Caco-2 (cell line): ENCODE results near the gene ZBTB47. TPM values are rescaled to one million over a fixed set of nuclear protein-coding genes. Genes with fewer than 3 reads are reported as not detected.

Experiments
- BruUV-seq: library from RNA; stranded (reverse); fragments of 400-500 nt; replicated peaks from 2 replicates; lab custom pipeline; 2021; lab: Mats Ljungman, UMichigan
- CTCF ChIA-PET: fragments of 300-600 bp; sonication (Branson Sonifier 250); formaldehyde crosslinking; loops from one replicate; lab custom pipeline; 2022; ENCODE audit warnings: antibody characterized with exemption; lab: Charles Lee
- POLR2A ChIA-PET: fragments of 300-600 bp; sonication (Branson Sonifier 250); formaldehyde crosslinking; loops from one replicate; lab custom pipeline; 2022; ENCODE audit warnings: antibody characterized with exemption; lab: Charles Lee
- DNase-seq, 2 experiments: peaks; one replicate each; pipeline versions ENCODE4 v3.0.0 to v3.0.0-alpha.2; 2020 to 2022
- H3K27me3 ChIP-seq: replicated peaks from 2 replicates; pipeline ENCODE4 v1.6.0; 2011; ENCODE audit warnings: low read length; ENCODE audit not compliant: control insufficient read depth, insufficient read depth
- H3K36me3 ChIP-seq: 2 replicates; pipeline ENCODE4 v1.5.1; 2011; ENCODE audit warnings: low read length; ENCODE audit not compliant: control insufficient read depth, insufficient read depth
- H3K4me1 ChIP-seq: fragments of 250-450 bp; sonication (Bioruptor Pico); 2 replicates; pipeline ENCODE4 v1.5.1; 2020; ENCODE audit warnings: mild to moderate bottlenecking
- H3K4me3 ChIP-seq: 2 replicates; pipeline ENCODE4 v1.5.1; 2011; ENCODE audit warnings: low read depth, mild to moderate bottlenecking, control low read depth, low read length
- H3K9me3 ChIP-seq: fragments of 250-450 bp; sonication (Bioruptor Pico); 2 replicates; pipeline ENCODE4 v1.5.1; 2020; ENCODE audit warnings: mild to moderate bottlenecking, moderate library complexity
- H3K27ac Mint-ChIP-seq: one replicate; pipeline ENCODE4 v1.8.0; 2022; ENCODE audit warnings: mixed read lengths; ENCODE audit not compliant: unreplicated experiment
- H3K27me3 Mint-ChIP-seq: one replicate; pipeline ENCODE4 v1.8.0; 2022; ENCODE audit warnings: mixed read lengths; ENCODE audit not compliant: insufficient read depth, unreplicated experiment
- H3K36me3 Mint-ChIP-seq: one replicate; pipeline ENCODE4 v1.8.0; 2022; ENCODE audit warnings: mild to moderate bottlenecking, mixed read lengths; ENCODE audit not compliant: insufficient read depth, unreplicated experiment
- H3K4me1 Mint-ChIP-seq: one replicate; pipeline ENCODE4 v1.8.0; 2022; ENCODE audit warnings: low read depth, mixed read lengths; ENCODE audit not compliant: unreplicated experiment
- H3K4me3 Mint-ChIP-seq: one replicate; pipeline ENCODE4 v1.8.0; 2022; ENCODE audit warnings: mild to moderate bottlenecking, moderate library complexity, mixed read lengths; ENCODE audit not compliant: unreplicated experiment
- H3K9me3 Mint-ChIP-seq: one replicate; pipeline ENCODE4 v1.8.0; 2022; ENCODE audit warnings: mixed read lengths; ENCODE audit not compliant: unreplicated experiment
- CTCF ChIP-seq, 2 experiments: fragments of 200-600 bp in 1 of 2; IDR thresholded peaks; 1 replicate in 1 of 2; 2 replicates in 1 of 2; pipeline versions ENCODE4 v1.5.1 to v1.8.0; 2011 to 2022; ENCODE audit warnings: antibody characterized with exemption in 1 of 2, control low read depth in 1 of 2, inconsistent platforms in 1 of 2, low read depth in 1 of 2, low read length in 1 of 2, mild to moderate bottlenecking in 1 of 2, moderate library complexity in 1 of 2; ENCODE audit not compliant: insufficient read depth in 1 of 2, severe bottlenecking in 1 of 2, unreplicated experiment in 1 of 2
- intact Hi-C: fragments of 100-400 bp; cut with micrococcal nuclease; formaldehyde crosslinking; loops from one replicate; pipeline ENCODE4 v1.10.0; 2022; ENCODE audit not compliant: unreplicated experiment
- total RNA-seq: library from RNA; stranded (reverse); gene quantifications from 2 replicates; pipeline ENCODE4 v1.2.3, GENCODE V29; 2022

ZBTB47 gene
- total RNA-seq, 1 experiment from 2014 or later: 4.8 TPM

GRCh38 chr3:42707620-42708355, 54.3 kb downstream of the ZBTB47 start:
- Histone ChIP-seq H3K4me3 (no peak overlapping the region), H3K36me3 (no peaks in the 10 kb centered on the region), H3K27me3 (no peaks in the 10 kb centered on the region; the same call in 1 of the 2 replicates), H3K4me1 (no peaks in the 10 kb centered on the region), H3K9me3 (no peaks in the 10 kb centered on the region)
- no peak for DNase-seq
- no peaks in the 10 kb centered on the region for H3K4me1 Mint-ChIP-seq
- POLR2A ChIA-PET: no interaction called here
- BruUV-seq: no TSS peak
- no peak overlapping the region for H3K4me3 Mint-ChIP-seq
- CTCF ChIA-PET: no interaction called here
- peaks cover 5% of the 10 kb centered on the region for H3K27me3 Mint-ChIP-seq
- no peaks in the 10 kb centered on the region for H3K9me3 Mint-ChIP-seq
- no peak overlapping the region for H3K27ac Mint-ChIP-seq
- intact Hi-C loops: no loop called here
- TF ChIP-seq CTCF (IDR thresholded peaks at IDR 0.05; ENCODE audit: insufficient read depth in 1 of 2, low read depth in 1 of 2, low read length in 1 of 2, severe bottlenecking in 1 of 2, unreplicated experiment in 1 of 2): no peak
- H3K36me3 Mint-ChIP-seq: no peaks in the 10 kb centered on the region

- TF ChIP-seq CTCF (IDR thresholded peaks at IDR 0.05; ENCODE audit: insufficient read depth in 1 of 2, low read depth in 1 of 2, low read length in 1 of 2, severe bottlenecking in 1 of 2, unreplicated experiment in 1 of 2): no peak
- no peak overlapping the region for H3K4me3 ChIP-seq
- H3K4me1 Mint-ChIP-seq: no peaks in the 10 kb centered on the region
- CTCF ChIA-PET: no interaction called here
- peaks cover 5% of the 10 kb centered on the region for H3K27me3 Mint-ChIP-seq
- H3K36me3 Mint-ChIP-seq: no peaks in the 10 kb centered on the region
- H3K4me3 Mint-ChIP-seq: no peak overlapping the region
- H3K4me1 ChIP-seq: no peaks in the 10 kb centered on the region
- no TSS peak for BruUV-seq
- H3K27ac Mint-ChIP-seq: no peak overlapping the region
- no peaks in the 10 kb centered on the region; the same call in 1 of the 2 replicates for H3K27me3 ChIP-seq
- DNase-seq: peak in 1 of 2 experiments; percentile 14
- no peaks in the 10 kb centered on the region for H3K9me3 Mint-ChIP-seq
- H3K9me3 ChIP-seq: no peaks in the 10 kb centered on the region
- intact Hi-C loops: no loop called here
- POLR2A ChIA-PET: no interaction called here
- H3K36me3 ChIP-seq: no peaks in the 10 kb centered on the region
Observed at GRCh38 chr3:42708611-42709151, 55.2 kb downstream of the ZBTB47 start.

- no peak for TF ChIP-seq CTCF (IDR thresholded peaks at IDR 0.05; ENCODE audit: insufficient read depth in 1 of 2, low read depth in 1 of 2, low read length in 1 of 2, severe bottlenecking in 1 of 2, unreplicated experiment in 1 of 2)
- no peaks in the 10 kb centered on the region for H3K4me1 ChIP-seq
- CTCF ChIA-PET: no interaction called here
- H3K27me3 Mint-ChIP-seq: peaks cover 10% of the 10 kb centered on the region
- no peaks in the 10 kb centered on the region for H3K9me3 ChIP-seq
- H3K4me3 Mint-ChIP-seq: no peak overlapping the region
- POLR2A ChIA-PET: no interaction called here
- no peaks in the 10 kb centered on the region; the same call in 1 of the 2 replicates for H3K27me3 ChIP-seq
- H3K36me3 ChIP-seq: no peaks in the 10 kb centered on the region
- no TSS peak for BruUV-seq
- no peak overlapping the region for H3K4me3 ChIP-seq
- H3K4me1 Mint-ChIP-seq: no peaks in the 10 kb centered on the region
- no peaks in the 10 kb centered on the region for H3K9me3 Mint-ChIP-seq
- H3K36me3 Mint-ChIP-seq: no peaks in the 10 kb centered on the region
- no peak overlapping the region for H3K27ac Mint-ChIP-seq
- peak in 1 of 2 experiments; percentile 22 for DNase-seq
- intact Hi-C loops: no loop called here
Observed at GRCh38 chr3:42709621-42710020, 56.1 kb downstream of the ZBTB47 start.
